ENCODE results near the gene MIER3. TPM values are rescaled to one million over a fixed set of nuclear protein-coding genes. Genes with fewer than 3 reads are reported as not detected.

Gene MIER3
- total and polyA plus RNA-seq, 2 of the 13 experiments (the other 11 are each of a cell fraction or from before 2014, with no cell fraction given) = 14.6 to 38.8 TPM

GRCh38 chr5:56910210-56910965 lies 41.5 kb downstream of the MIER3 start (continued):
- TF ChIP-seq HNF1A (IDR thresholded peaks at IDR 0.05; ENCODE audit: low read depth) = no peak
- TF ChIP-seq HNF1A (CRISPR knock-in tag; IDR thresholded peaks at IDR 0.05; ENCODE audit: borderline replicate concordance) = no peak
- TF ChIP-seq ZNF556 (CRISPR knock-in tag; IDR thresholded peaks at IDR 0.05; ENCODE audit: borderline replicate concordance) = no peak; the same call in 1 of the 2 replicates
- TF ChIP-seq RNF2 (conservative IDR thresholded peaks at IDR 0.05; ENCODE audit: low read depth) = 0 out of 2 replicates have a peak, but pooled peaks have one; percentile 42
- no peak for TF ChIP-seq ZFP62 (CRISPR knock-in tag; IDR thresholded peaks at IDR 0.05)
- TF ChIP-seq ZNF263 (CRISPR knock-in tag; IDR thresholded peaks at IDR 0.05) = peak; percentile 82
- no peak for TF ChIP-seq ZNF704 (CRISPR knock-in tag; IDR thresholded peaks at IDR 0.05; ENCODE audit: borderline replicate concordance)
- TF ChIP-seq POLR2G (IDR thresholded peaks at IDR 0.05; ENCODE audit: low read depth, low read length) = no peak; the same call in 1 of the 2 replicates
- 0 out of 2 replicates have a peak, but pooled peaks have one; percentile 12 for TF ChIP-seq JUNB (CRISPR knock-in tag; IDR thresholded peaks at IDR 0.05; ENCODE audit: borderline replicate concordance)
- TF ChIP-seq ZNF12 (CRISPR knock-in tag; IDR thresholded peaks at IDR 0.05) = no peak
- TF ChIP-seq, protein P1, sequence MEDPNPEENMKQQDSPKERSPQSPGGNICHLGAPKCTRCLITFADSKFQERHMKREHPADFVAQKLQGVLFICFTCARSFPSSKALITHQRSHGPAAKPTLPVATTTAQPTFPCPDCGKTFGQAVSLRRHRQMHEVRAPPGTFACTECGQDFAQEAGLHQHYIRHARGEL (CRISPR knock-in tag; IDR thresholded peaks at IDR 0.05) = no peak
- no peak for TF ChIP-seq TSC22D2 (CRISPR knock-in tag; IDR thresholded peaks at IDR 0.05; ENCODE audit: borderline replicate concordance)
- TF ChIP-seq SKIL (CRISPR knock-in tag; IDR thresholded peaks at IDR 0.05; ENCODE audit: borderline replicate concordance) = no peak
- TF ChIP-seq KAT7 (CRISPR knock-in tag; IDR thresholded peaks at IDR 0.05; ENCODE audit: borderline replicate concordance) = 0 out of 2 replicates have a peak, but pooled peaks have one; percentile 18
- no peak for TF ChIP-seq FOXC1 (CRISPR knock-in tag; IDR thresholded peaks at IDR 0.05; ENCODE audit: borderline replicate concordance)
- TF ChIP-seq RBM22 (optimal IDR thresholded peaks at IDR 0.05; ENCODE audit: low read length) = no peak
- no peak for TF ChIP-seq ZBTB43 (CRISPR knock-in tag; conservative IDR thresholded peaks at IDR 0.05)
- no peak for TF ChIP-seq ZEB1 (IDR thresholded peaks at IDR 0.05; ENCODE audit: insufficient replicate concordance, low read depth)
- TF ChIP-seq HOXA3 (CRISPR knock-in tag; IDR thresholded peaks at IDR 0.05) = no peak
- no peak for TF ChIP-seq JUND (CRISPR knock-in tag; IDR thresholded peaks at IDR 0.05)
